ENCODE measurements around the gene RNF114. TPM values are rescaled to one million over a fixed set of nuclear protein-coding genes. Genes with fewer than 3 reads are reported as not detected.
A peak's percentile ranks its signal among the peaks of the same experiment; 100 is the strongest.

Gene RNF114
- total and polyA plus RNA-seq, 10 of the 15 experiments (the other 5 are each of a cell fraction or from before 2014, with no cell fraction given), result 28.0 to 82.3 (median 47.2) TPM

GRCh38 chr20:49915380-49916145, 20.6 kb upstream of the RNF114 start, which contains the start of gene SPATA2 (continued):
- TF ChIP-seq HDAC2 (IDR thresholded peaks at IDR 0.05) (no peak; the same call in 1 of the 2 replicates), ETV6 (conservative IDR thresholded peaks at IDR 0.05 in 1 of 2, IDR thresholded peaks at IDR 0.05 in 1 of 2; ENCODE audit: borderline replicate concordance in 1 of 2, low read depth in 1 of 2) (0 out of 4 replicates have a peak, but pooled peaks of 1 of the 2 experiments have one; percentile 11), YBX1 (IDR thresholded peaks at IDR 0.05) (no peak), REST (IDR thresholded peaks at IDR 0.05; ENCODE audit: low read depth, low read length) (no peak), NBN (IDR thresholded peaks at IDR 0.05) (peak; percentile 89), SIN3A (IDR thresholded peaks at IDR 0.05; ENCODE audit: low read depth, low read length) (no peak), TCF3 (IDR thresholded peaks at IDR 0.05; ENCODE audit: borderline replicate concordance, insufficient read depth, low read depth, low read length) (no peak), CEBPB (IDR thresholded peaks at IDR 0.05; ENCODE audit: borderline replicate concordance in 1 of 2, low read depth in 2 of 2, low read length in 2 of 2) (no peak), SPI1 (IDR thresholded peaks at IDR 0.05; ENCODE audit: borderline replicate concordance, insufficient read depth, low read depth, low read length) (no peak), TARDBP (IDR thresholded peaks at IDR 0.05; ENCODE audit: borderline replicate concordance) (no peak), DPF2 (IDR thresholded peaks at IDR 0.05) (peak; percentile 59; the same call in 1 of the 2 replicates), BRCA1 (IDR thresholded peaks at IDR 0.05; ENCODE audit: low read depth, low read length) (no peak), KLF5 (IDR thresholded peaks at IDR 0.05; ENCODE audit: partially characterized antibody) (peak; percentile 92), ZNF274 (IDR thresholded peaks at IDR 0.05; ENCODE audit: insufficient read depth, insufficient read length) (no peak), RB1 (IDR thresholded peaks at IDR 0.05; ENCODE audit: borderline replicate concordance) (peak; percentile 33), SMC3 (IDR thresholded peaks at IDR 0.05; ENCODE audit: borderline replicate concordance, low read length) (no peak), USF2 (IDR thresholded peaks at IDR 0.05; ENCODE audit: borderline replicate concordance, low read depth, low read length) (no peak), ATF3 (IDR thresholded peaks at IDR 0.05; ENCODE audit: borderline replicate concordance, extremely low read depth, low read depth, low read length) (no peak), FOXK2 (IDR thresholded peaks at IDR 0.05) (peak; percentile 52; the same call in 1 of the 2 replicates), ZNF622 (IDR thresholded peaks at IDR 0.05) (no peak), CEBPZ (IDR thresholded peaks at IDR 0.05; ENCODE audit: low read depth, low read length) (no peak)

All from GM12878 (cell line).